ENCODE data around the gene DNAJC6.

- TF ChIP-seq CTCF (IDR thresholded peaks at IDR 0.05) (no peak), EZH2phosphoT487 (IDR thresholded peaks at IDR 0.05) (no peak), EZH2 (IDR thresholded peaks at IDR 0.05) (no peak)
Measured at GRCh38 chr1:65316233-65316632, 6.9 kb downstream of the DNAJC6 start.

Data from neural progenitor cell (in vitro differentiated cells).